HG03442 (cell line): ENCODE data around the gene KCNMA1.

Experiments
- ATAC-seq: cut with Tn5 transposase; IDR thresholded peaks from one replicate; pipeline ENCODE4 v1.9.1; 2021; ENCODE audit warnings: mild to moderate bottlenecking, moderate library complexity; ENCODE audit not compliant: unreplicated experiment

The KCNMA1 gene

GRCh38 chr10:76977901-76978300, 659.7 kb downstream of the KCNMA1 start:
- ATAC-seq: no peak

GRCh38 chr10:76977046-76977445, 660.6 kb downstream of the KCNMA1 start:
- no peak for ATAC-seq

GRCh38 chr10:76976142-76976541, 661.5 kb downstream of the KCNMA1 start:
- ATAC-seq: no peak

- ATAC-seq: no peak
Measured at GRCh38 chr10:76975126-76975525, 662.5 kb downstream of the KCNMA1 start.

- no peak for ATAC-seq
Measured at GRCh38 chr10:76974017-76974691, 663.5 kb downstream of the KCNMA1 start.

- ATAC-seq: no peak
Measured at GRCh38 chr10:76973091-76974016, 664.3 kb downstream of the KCNMA1 start.

- no peak for ATAC-seq
Measured at GRCh38 chr10:76972541-76972940, 665.1 kb downstream of the KCNMA1 start.

GRCh38 chr10:76971547-76972170, 665.9 kb downstream of the KCNMA1 start:
- no peak for ATAC-seq

- no peak for ATAC-seq
Measured at GRCh38 chr10:76970711-76971519, 666.7 kb downstream of the KCNMA1 start.

- no peak for ATAC-seq
Measured at GRCh38 chr10:76969366-76969948, 668.2 kb downstream of the KCNMA1 start.

- ATAC-seq: no peak
Measured at GRCh38 chr10:76968483-76968882, 669.1 kb downstream of the KCNMA1 start.

GRCh38 chr10:76962851-76963250, 674.8 kb downstream of the KCNMA1 start:
- ATAC-seq: no peak

GRCh38 chr10:76961841-76962240, 675.8 kb downstream of the KCNMA1 start:
- ATAC-seq: no peak

GRCh38 chr10:76959111-76959510, 678.5 kb downstream of the KCNMA1 start:
- ATAC-seq: no peak

GRCh38 chr10:76954838-76955237, 682.8 kb downstream of the KCNMA1 start:
- ATAC-seq: no peak

GRCh38 chr10:76950354-76950753, 687.3 kb downstream of the KCNMA1 start:
- ATAC-seq: no peak

GRCh38 chr10:76946270-76946669, 691.3 kb downstream of the KCNMA1 start:
- ATAC-seq: no peak

GRCh38 chr10:76945166-76945565, 692.4 kb downstream of the KCNMA1 start:
- no peak for ATAC-seq

- no peak for ATAC-seq
Measured at GRCh38 chr10:76944640-76945039, 693.0 kb downstream of the KCNMA1 start.

- no peak for ATAC-seq
Measured at GRCh38 chr10:76942628-76943416, 694.8 kb downstream of the KCNMA1 start.
